HepG2 (cell line): Measurements from ENCODE around the gene HIPK4. TPM values are rescaled to one million over a fixed set of nuclear protein-coding genes. Genes with fewer than 3 reads are reported as not detected.

Experiments used
- DR1 ChIP-seq: sonication (generic); formaldehyde crosslinking; IDR thresholded peaks from 2 replicates; pipeline ENCODE4 v1.8.0; 2021; ENCODE audit warnings: mild to moderate bottlenecking, missing genetic modification reagents, inconsistent platforms
- RAD21 ChIP-seq: fragments of 450-650 bp; formaldehyde crosslinking; IDR thresholded peaks from 2 replicates; pipeline ENCODE4 v1.5.0; 2020; ENCODE audit warnings: mild to moderate bottlenecking
- SATB2 ChIP-seq: sonication (generic); formaldehyde crosslinking; IDR thresholded peaks from 2 replicates; pipeline ENCODE4 v1.5.0; 2020; ENCODE audit warnings: missing genetic modification reagents
- SNAPC4 ChIP-seq: sonication (generic); formaldehyde crosslinking; IDR thresholded peaks from 2 replicates; pipeline ENCODE4 v1.4.0; 2020; ENCODE audit warnings: mild to moderate bottlenecking, missing genetic modification reagents
- ZBTB26 ChIP-seq: IDR thresholded peaks from 2 replicates; pipeline ENCODE4 v1.6.1; 2016; ENCODE audit warnings: missing compliant biosample characterization, missing genetic modification reagents, borderline replicate concordance
- ZMYM2 ChIP-seq: sonication (generic); formaldehyde crosslinking; IDR thresholded peaks from 2 replicates; pipeline ENCODE4 v1.8.0; 2022; ENCODE audit warnings: mild to moderate bottlenecking, missing genetic modification reagents
- ZNF205 ChIP-seq: IDR thresholded peaks from 2 replicates; pipeline ENCODE4 v1.6.1; 2018; ENCODE audit warnings: missing biosample characterization, missing genetic modification reagents
- ZNF263 ChIP-seq: sonication (generic); formaldehyde crosslinking; IDR thresholded peaks from 2 replicates; pipeline ENCODE4 v1.4.0; 2020; ENCODE audit warnings: missing genetic modification reagents
- ZNF280D ChIP-seq: sonication (generic); formaldehyde crosslinking; IDR thresholded peaks from 2 replicates; pipeline ENCODE4 v1.5.1; 2020; ENCODE audit warnings: mild to moderate bottlenecking, missing genetic modification reagents
- ZNF512 ChIP-seq: sonication (generic); formaldehyde crosslinking; IDR thresholded peaks from 2 replicates; pipeline ENCODE4 v1.4.0; 2020; ENCODE audit warnings: mild to moderate bottlenecking, missing genetic modification reagents
- ZNF550 ChIP-seq: sonication (generic); formaldehyde crosslinking; IDR thresholded peaks from 2 replicates; pipeline ENCODE4 v1.4.0; 2020; ENCODE audit warnings: mild to moderate bottlenecking, missing genetic modification reagents, borderline replicate concordance
- ZNF746 ChIP-seq: sonication (generic); formaldehyde crosslinking; IDR thresholded peaks from 2 replicates; pipeline ENCODE4 v1.8.0; 2022; ENCODE audit warnings: mild to moderate bottlenecking, missing genetic modification reagents
- ZSCAN21 ChIP-seq: sonication (generic); formaldehyde crosslinking; IDR thresholded peaks from 2 replicates; pipeline ENCODE4 v1.8.0; 2022; ENCODE audit warnings: mild to moderate bottlenecking, missing genetic modification reagents, moderate library complexity, borderline replicate concordance
- polyA plus RNA-seq, 8 experiments: library from polyadenylated mRNA; depleted of rRNA in 3 of 8; stranded (reverse) in 7 of 8; unstranded in 1 of 8; fragments of >200 nt; fragmentation: Illumina TruSeq in 4 of 8; extraction: Trizol in 4 of 8; gene quantifications; 2 replicates each; pipeline versions ENCODE4 v1.2.1 to v1.2.3, GENCODE V29; 2011 to 2016; ENCODE audit warnings: low read depth in 4 of 8, missing spikeins in 1 of 8, mixed read lengths in 1 of 8; ENCODE audit not compliant: insufficient read depth in 1 of 8
- total RNA-seq, 5 experiments: library from RNA; depleted of rRNA; stranded (reverse); fragments of >200 nt; fragmentation: Illumina TruSeq; extraction: Trizol; gene quantifications; 2 replicates each; pipeline ENCODE4 v1.2.3, GENCODE V29; 2016; ENCODE audit warnings: low read depth in 1 of 5
- TF ChIP-seq, protein P1 (sequence below): sonication (generic); formaldehyde crosslinking; IDR thresholded peaks from 2 replicates; pipeline ENCODE4 v1.4.0; 2020; ENCODE audit warnings: mild to moderate bottlenecking, missing genetic modification reagents

The HIPK4 gene
- total and polyA plus RNA-seq, 2 of the 13 experiments (the other 11 are each of a cell fraction or from before 2014, with no cell fraction given), result 0.03 TPM; not detected in 1

DNA sequence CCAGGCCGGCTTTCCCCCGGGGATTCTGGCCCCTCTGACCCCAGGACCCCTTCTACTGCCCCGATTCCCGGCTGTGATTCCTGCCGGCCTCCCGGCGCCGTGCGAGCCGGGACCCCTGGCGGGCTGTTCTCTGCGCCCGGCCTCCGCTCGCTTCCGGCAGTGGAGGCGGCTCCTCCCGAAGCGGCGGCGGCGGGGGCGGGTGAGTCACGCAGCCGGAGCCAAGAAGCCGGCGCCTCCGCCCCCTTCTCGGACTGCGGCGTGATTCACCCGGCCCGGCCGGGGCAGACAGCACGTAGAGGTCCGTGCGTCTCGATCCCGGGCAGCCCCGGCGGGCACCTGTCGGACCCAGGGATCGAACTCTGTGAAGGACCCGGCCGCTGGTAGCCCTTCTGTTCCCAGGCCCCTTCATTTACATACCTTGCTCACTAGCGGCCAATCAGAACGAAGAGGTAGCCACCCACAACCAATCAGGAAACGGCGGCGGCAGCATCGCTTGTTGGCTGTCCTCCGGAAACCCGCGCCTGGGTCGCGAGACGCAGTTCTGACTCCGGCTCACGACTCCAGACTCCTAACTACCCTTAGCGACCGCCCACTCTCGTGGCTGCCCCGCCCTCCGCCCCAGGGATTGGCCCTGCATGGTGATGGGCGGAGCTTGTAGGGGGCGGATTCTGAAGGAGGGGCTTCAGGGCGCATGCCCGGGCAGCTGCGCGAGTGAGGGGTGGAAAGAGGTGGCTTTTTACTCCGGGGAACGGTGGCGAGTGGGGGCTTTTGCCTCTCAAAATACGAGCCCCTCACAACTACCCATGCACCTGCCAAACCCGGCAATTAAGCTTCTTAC is 35.7 kb upstream of the HIPK4 start, which contains the start of gene SERTAD1 (continued):
- TF ChIP-seq SATB2 (CRISPR knock-in tag), result no peak
- TF ChIP-seq ZNF263 (CRISPR knock-in tag), result no peak
- peak; percentile 20; the same call in 1 of the 2 replicates for TF ChIP-seq ZNF746 (CRISPR knock-in tag)
- TF ChIP-seq RAD21 (CRISPR knock-in tag), result peak; percentile 43; the same call in 1 of the 2 replicates
- TF ChIP-seq SNAPC4 (CRISPR knock-in tag), result peak; percentile 96
- TF ChIP-seq ZSCAN21, result peak; percentile 23; the same call in 1 of the 2 replicates
- no peak for TF ChIP-seq ZNF280D (CRISPR knock-in tag)
- TF ChIP-seq ZNF550 (CRISPR knock-in tag), result no peak
- TF ChIP-seq ZBTB26 (CRISPR knock-in tag), result peak; percentile 14; the same call in 1 of the 2 replicates
- no peak for TF ChIP-seq ZNF512
- 0 out of 2 replicates have a peak, but pooled peaks have one; percentile 27 for TF ChIP-seq ZMYM2
- peak; percentile 90 for TF ChIP-seq DR1 (CRISPR knock-in tag)
- TF ChIP-seq ZNF205 (CRISPR knock-in tag), result 0 out of 2 replicates have a peak, but pooled peaks have one; percentile 16
- TF ChIP-seq, protein P1, sequence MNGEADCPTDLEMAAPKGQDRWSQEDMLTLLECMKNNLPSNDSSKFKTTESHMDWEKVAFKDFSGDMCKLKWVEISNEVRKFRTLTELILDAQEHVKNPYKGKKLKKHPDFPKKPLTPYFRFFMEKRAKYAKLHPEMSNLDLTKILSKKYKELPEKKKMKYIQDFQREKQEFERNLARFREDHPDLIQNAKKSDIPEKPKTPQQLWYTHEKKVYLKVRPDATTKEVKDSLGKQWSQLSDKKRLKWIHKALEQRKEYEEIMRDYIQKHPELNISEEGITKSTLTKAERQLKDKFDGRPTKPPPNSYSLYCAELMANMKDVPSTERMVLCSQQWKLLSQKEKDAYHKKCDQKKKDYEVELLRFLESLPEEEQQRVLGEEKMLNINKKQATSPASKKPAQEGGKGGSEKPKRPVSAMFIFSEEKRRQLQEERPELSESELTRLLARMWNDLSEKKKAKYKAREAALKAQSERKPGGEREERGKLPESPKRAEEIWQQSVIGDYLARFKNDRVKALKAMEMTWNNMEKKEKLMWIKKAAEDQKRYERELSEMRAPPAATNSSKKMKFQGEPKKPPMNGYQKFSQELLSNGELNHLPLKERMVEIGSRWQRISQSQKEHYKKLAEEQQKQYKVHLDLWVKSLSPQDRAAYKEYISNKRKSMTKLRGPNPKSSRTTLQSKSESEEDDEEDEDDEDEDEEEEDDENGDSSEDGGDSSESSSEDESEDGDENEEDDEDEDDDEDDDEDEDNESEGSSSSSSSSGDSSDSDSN (CRISPR knock-in tag), result peak; percentile 74; the same call in 1 of the 2 replicates
